ENCODE data around the gene MUC12. TPM values are rescaled to one million over a fixed set of nuclear protein-coding genes. Genes with fewer than 3 reads are reported as not detected.
"Not testable (repeated sequence)": the region's sequence is repeated elsewhere in the genome, so short reads cannot be mapped to it uniquely, and the experiment has no call there.

Gene MUC12
- total and polyA plus RNA-seq, 2 of the 13 experiments (the other 11 are each of a cell fraction or from before 2014, with no cell fraction given), result not detected

- H3K79me2 ChIP-seq (ENCODE audit: insufficient read depth, low read length), result no peaks in the 10 kb centered on the region
These were observed 66.6 kb downstream of the MUC12 start for GRCh38 chr7:101035941-101036340.

DNA sequence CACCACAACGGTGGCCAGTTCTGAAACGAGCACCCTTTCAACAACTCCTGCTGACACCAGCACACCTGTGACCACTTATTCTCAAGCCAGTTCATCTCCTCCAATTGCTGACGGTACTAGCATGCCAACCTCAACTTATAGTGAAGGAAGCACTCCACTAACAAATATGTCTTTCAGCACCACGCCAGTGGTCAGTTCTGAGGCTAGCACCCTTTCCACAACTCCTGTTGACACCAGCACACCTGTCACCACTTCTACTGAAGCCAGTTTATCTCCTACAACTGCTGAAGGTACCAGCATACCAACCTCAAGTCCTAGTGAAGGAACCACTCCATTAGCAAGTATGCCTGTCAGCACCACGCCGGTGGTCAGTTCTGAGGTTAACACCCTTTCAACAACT lies 71.9 kb downstream of the MUC12 start:
- TF ChIP-seq REST (IDR thresholded peaks at IDR 0.05; ENCODE audit: borderline replicate concordance in 1 of 2, low read depth in 1 of 2, low read length in 2 of 2), result peak in 1 of 2 experiments; percentile 56; a peak in 2 of 4 replicates
- H3K9ac ChIP-seq (ENCODE audit: insufficient read depth, low read depth, low read length); H3K27me3 ChIP-seq (ENCODE audit: control insufficient read depth in 1 of 2, insufficient read depth in 2 of 2, low read length in 2 of 2); DNase-seq (ENCODE audit: low spot score); ATAC-seq; CTCF ChIA-PET (ENCODE audit: low intra/inter-chr PET ratio, low total read pairs); in situ Hi-C loops (cut with HindIII; ENCODE audit: extremely low pct_ligation_motif_present, low pct_unique_long_range_greater_than_20kb); H3K9me3 ChIP-seq (ENCODE audit: low read length); H4K20me1 ChIP-seq (ENCODE audit: insufficient read depth, low read length); H3K79me2 ChIP-seq (ENCODE audit: insufficient read depth, low read length); H3K27ac ChIP-seq (ENCODE audit: extremely low read length, insufficient read depth, low read length); BruUV-seq (replicated peaks); H3K4me3 ChIP-seq (replicated peaks in 1 of 3; ENCODE audit: insufficient read depth in 1 of 3, low read depth in 2 of 3, low read length in 3 of 3); H3K36me3 ChIP-seq (replicated peaks in 1 of 2; ENCODE audit: control insufficient read depth in 1 of 2, insufficient read depth in 2 of 2, low read length in 2 of 2); FAIRE-seq; POLR2A ChIA-PET; H2AFZ ChIP-seq (ENCODE audit: low read length); H3K4me2 ChIP-seq (ENCODE audit: low read depth, low read length); intact Hi-C loops (cut with micrococcal nuclease; ENCODE audit: unreplicated experiment); H3K4me1 ChIP-seq (ENCODE audit: insufficient read depth, low read length): not testable (repeated sequence)
- WGBS (ENCODE audit: low lambda C conversion rate), result 43% methylated on average over 6 of the region's 6 CpGs

More at GRCh38 chr7:101035941-101036340, 66.6 kb downstream of the MUC12 start:
- intact Hi-C loops (cut with micrococcal nuclease; ENCODE audit: unreplicated experiment), result no loop called here
- TF ChIP-seq ZNF740 (CRISPR knock-in tag; IDR thresholded peaks at IDR 0.05) (no peak), GMEB2 (CRISPR knock-in tag; IDR thresholded peaks at IDR 0.05; ENCODE audit: low read depth) (no peak), ZNF136 (CRISPR knock-in tag; IDR thresholded peaks at IDR 0.05; ENCODE audit: low read depth) (no peak)
- 0% methylated on average over 2 of the region's 4 CpGs for WGBS (ENCODE audit: low lambda C conversion rate)
- no TSS peak for BruUV-seq (replicated peaks)
- DNase-seq (ENCODE audit: low spot score) (no peak), ATAC-seq (no peak), FAIRE-seq (no peak)
- Histone ChIP-seq H3K9me3 (ENCODE audit: low read length) (no peaks in the 10 kb centered on the region), H3K27ac (ENCODE audit: extremely low read length, insufficient read depth, low read length) (no peak overlapping the region), H3K4me2 (ENCODE audit: low read depth, low read length) (no peak overlapping the region), H3K27me3 (ENCODE audit: control insufficient read depth in 1 of 2, insufficient read depth in 2 of 2, low read length in 2 of 2) (peaks cover 0 to 3% of the 10 kb centered on the region in 2 experiments; a peak in 2 of 5 replicates), H3K4me1 (ENCODE audit: insufficient read depth, low read length) (no peaks in the 10 kb centered on the region), H3K4me3 (replicated peaks in 1 of 3; ENCODE audit: insufficient read depth in 1 of 3, low read depth in 2 of 3, low read length in 3 of 3) (no peak overlapping the region), H2AFZ (ENCODE audit: low read length) (no peak overlapping the region), H3K9ac (ENCODE audit: insufficient read depth, low read depth, low read length) (no peak overlapping the region), H3K36me3 (replicated peaks in 1 of 2; ENCODE audit: control insufficient read depth in 1 of 2, insufficient read depth in 2 of 2, low read length in 2 of 2) (no peaks in the 10 kb centered on the region), H4K20me1 (ENCODE audit: insufficient read depth, low read length) (no peaks in the 10 kb centered on the region)
- POLR2A ChIA-PET, result no interaction called here
- in situ Hi-C loops (cut with HindIII; ENCODE audit: extremely low pct_ligation_motif_present, low pct_unique_long_range_greater_than_20kb), result no loop called here
- CTCF ChIA-PET (ENCODE audit: low intra/inter-chr PET ratio, low total read pairs), result no interaction called here

Data from HepG2 (cell line).